Esophagus muscularis mucosa (tissue), 4 donors: Measurements from ENCODE around the gene SOX5.

Experiments
- CTCF ChIP-seq, 3 experiments: fragments of 200-600 bp in 2 of 3; fragments of 450-650 bp in 1 of 3; sonication (generic) in 2 of 3; IDR thresholded peaks; one replicate each; pipeline ENCODE4 v1.5.1; 2017 to 2019; ENCODE audit warnings: antibody characterized with exemption in 3 of 3, mild to moderate bottlenecking in 2 of 3, moderate library complexity in 1 of 3
- EP300 ChIP-seq: sonication (generic); formaldehyde crosslinking; IDR thresholded peaks from one replicate; pipeline ENCODE4 v1.6.1; 2017; ENCODE audit warnings: antibody characterized with exemption
- POLR2A ChIP-seq: fragments of 450-650 bp; IDR thresholded peaks from one replicate; pipeline ENCODE4 v1.6.1; 2017; ENCODE audit warnings: antibody characterized with exemption, moderate library complexity, mild to moderate bottlenecking, low read depth

DNA sequence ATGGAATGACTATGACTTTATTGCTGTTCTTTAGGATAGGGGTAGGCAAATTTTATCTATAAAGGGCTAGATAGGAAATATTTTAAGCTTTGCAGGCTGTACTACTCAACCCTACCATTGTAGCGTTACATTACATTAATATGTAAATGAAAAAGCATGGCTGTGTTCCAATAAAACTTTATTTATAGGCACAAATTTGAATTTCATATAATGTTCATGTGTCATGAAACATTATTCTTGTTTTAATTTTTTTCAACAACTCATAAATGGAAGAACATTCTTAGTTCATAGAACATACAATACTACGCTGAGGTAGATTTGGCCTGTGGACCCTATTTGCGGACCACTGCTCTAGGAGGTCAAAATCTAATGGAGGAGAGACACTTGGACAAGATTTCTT lies 133.7 kb downstream of the SOX5 start:
- TF ChIP-seq POLR2A (no peak), CTCF (IDR thresholded peaks at IDR 0.05) (no peak), EP300 (no peak)
